Ovary (tissue), 9 donors: ENCODE data around the gene SMPD1. TPM values are rescaled to one million over a fixed set of nuclear protein-coding genes. Genes with fewer than 3 reads are reported as not detected.

Experiments used
- DNase-seq, 5 donors: peaks; one replicate each; pipeline ENCODE4 v3.0.0-alpha.2; 2019 to 2020
- H3K27ac ChIP-seq, 2 donors: fragments of 200-600 bp; one replicate each; pipeline versions ENCODE4 v1.5.1 to v1.8.0; 2019 to 2022
- H3K27me3 ChIP-seq: fragments of 200-600 bp; one replicate; pipeline ENCODE4 v1.8.0; 2022
- H3K36me3 ChIP-seq: fragments of 200-600 bp; sonication (generic); one replicate; pipeline ENCODE4 v1.5.1; 2019
- H3K4me1 ChIP-seq: one replicate; pipeline ENCODE4 v1.8.1; 2013; ENCODE audit warnings: mild to moderate bottlenecking, moderate library complexity; ENCODE audit not compliant: insufficient read depth
- H3K4me3 ChIP-seq: fragments of 200-600 bp; sonication (generic); one replicate; pipeline ENCODE4 v1.5.1; 2017
- H3K9me3 ChIP-seq, 2 donors: fragments of 200-600 bp in 1 of 2; sonication (generic) in 1 of 2; one replicate each; pipeline versions ENCODE4 v1.5.1 to v1.8.1; 2013 to 2019; ENCODE audit warnings: mild to moderate bottlenecking in 1 of 2, moderate library complexity in 1 of 2
- CTCF ChIP-seq, 3 donors: fragments of 450-650 bp in 2 of 3; fragments of 200-600 bp in 1 of 3; IDR thresholded peaks; one replicate each; pipeline versions ENCODE4 v1.5.1 to v1.8.0; 2016 to 2022; ENCODE audit warnings: antibody characterized with exemption in 3 of 3, mild to moderate bottlenecking in 1 of 3
- EP300 ChIP-seq: sonication (generic); formaldehyde crosslinking; IDR thresholded peaks from one replicate; pipeline ENCODE4 v1.6.1; 2017; ENCODE audit warnings: antibody characterized with exemption
- POLR2A ChIP-seq: fragments of 450-650 bp; IDR thresholded peaks from one replicate; pipeline ENCODE4 v1.6.1; 2017; ENCODE audit warnings: antibody characterized with exemption, mild to moderate bottlenecking, moderate library complexity
- WGBS, 3 donors: extraction: QIAGEN DNeasy Blood & Tissue Kit in 1 of 3; methylation state at CpG; one replicate each; pipeline versions ENCODE4 v1.1.5 to v1.1.7; 2013 to 2017; 5-methylcytosine and 5-hydroxymethylcytosine counted together
- intact Hi-C, 4 donors: fragments of 100-400 bp; cut with DNase I; formaldehyde crosslinking; loops; one replicate each; pipeline versions ENCODE4 v1.11.0 to v1.15.1; 2022 to 2023
- polyA plus RNA-seq, 2 donors: library from polyadenylated mRNA; stranded (reverse); fragments of 200-250 nt in 1 of 2; fragments of 350-450 nt in 1 of 2; fragmentation: Illumina TruSeq in 1 of 2; extraction: RNeasy Lipid Tissue Mini Kit (QIAGEN cat#74804) in 1 of 2; gene quantifications; one replicate each; pipeline ENCODE4 v1.2.3, GENCODE V29; 2013 to 2014
- total RNA-seq, 7 donors: library from RNA; depleted of rRNA in 2 of 7; stranded (reverse); fragments of >200 nt in 2 of 7; fragmentation: NEBNext Ultra II Directional in 3 of 7; extraction: Animal tissue kit (Norgen Biotek cat#: 25700) in 3 of 7; gene quantifications; one replicate each; pipeline versions ENCODE4 v1.1.0 to v1.2.4, GENCODE V29; 2016 to 2023
- donor health status: DM: no; HTN: no; CAD: no; lungs with moderate emphysema.
- donor health status: DM: no; HTN: no; CAD: no.
- donor health status: Bipolar disorder and iron deficiency.
- donor health status: DM: yes; HTN: yes; CAD: no.
- donor health status: DM: no; HTN: no; CAD: no.
- donor health status: DM: yes; HTN: yes; CAD: no.

The SMPD1 gene
- total and polyA plus RNA-seq, 9 donors: 12.9 to 50.5 (median 30.7) TPM

- H3K4me1 ChIP-seq: peaks cover 4% of the 10 kb centered on the region
- 0 to 1% (median 1%) methylated on average over 20 to 74 of the region's 75 CpGs for WGBS, 3 donors
Measured at GRCh38 chr11:6419009-6419631, 28.8 kb downstream of the SMPD1 start, which contains the start of gene APBB1. TSS of gene APBB1 (minus strand) at chr11:6419094. CDS start at chr11:6411347, 7,747 bp downstream.

GRCh38 chr11:6420677-6421076 lies 30.4 kb downstream of the SMPD1 start:
- no peaks in the 10 kb centered on the region for H3K27me3 ChIP-seq
- no peaks in the 10 kb centered on the region for H3K36me3 ChIP-seq
- TF ChIP-seq POLR2A (no peak), CTCF (IDR thresholded peaks at IDR 0.05) (no peak), EP300 (no peak)
- no peak overlapping the region for H3K27ac ChIP-seq
- WGBS, 3 donors: 84 to 89% (median 85%) methylated on average over 3 of the region's 3 CpGs
- H3K9me3 ChIP-seq: no peaks in the 10 kb centered on the region
- no peak overlapping the region for H3K4me3 ChIP-seq
- no peak for DNase-seq
- intact Hi-C loops: no loop called here
- H3K4me1 ChIP-seq: peaks cover 4% of the 10 kb centered on the region

More at GRCh38 chr11:6419009-6419631, 28.8 kb downstream of the SMPD1 start, which contains the start of gene APBB1:
- H3K27ac ChIP-seq: peak within 1 kb of the TSS; percentile 95 to 97
- H3K27me3 ChIP-seq: no peaks in the 10 kb centered on the region
- H3K9me3 ChIP-seq: no peaks in the 10 kb centered on the region
- intact Hi-C loops: no loop called here
- H3K4me3 ChIP-seq: peak within 1 kb of the TSS; percentile 88
- TF ChIP-seq EP300: no peak
- TF ChIP-seq CTCF (IDR thresholded peaks at IDR 0.05): peak in 2 of 3 donors; percentile 19 to 27
- TF ChIP-seq POLR2A: peak; percentile 62
- H3K36me3 ChIP-seq: no peaks in the 10 kb centered on the region
- DNase-seq: peak; percentile 75 to 87 (median 83)

DNA sequence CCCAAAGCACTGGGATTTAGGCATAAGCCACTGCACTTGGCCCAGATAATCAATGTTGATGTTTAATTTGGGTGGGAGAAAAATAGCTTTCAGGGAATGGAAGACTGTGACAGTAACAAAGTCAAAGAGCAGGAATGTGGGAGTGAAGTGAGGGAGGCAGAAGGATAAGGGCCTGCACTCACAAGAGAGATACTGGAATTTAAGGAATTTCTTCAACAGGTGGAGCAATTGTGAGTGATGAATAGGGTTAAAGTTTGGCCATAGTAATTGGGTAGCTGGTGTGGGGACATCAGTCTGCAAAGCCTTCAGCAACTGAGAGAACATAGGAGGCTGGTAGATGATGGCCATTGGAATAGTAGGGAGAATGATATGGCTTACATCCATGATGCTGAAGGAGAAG lies 37.2 kb downstream of the SMPD1 start:
- intact Hi-C loops: no loop called here
- no peak for DNase-seq
- Histone ChIP-seq H3K36me3 (no peaks in the 10 kb centered on the region), H3K9me3 (no peaks in the 10 kb centered on the region), H3K4me3 (no peak overlapping the region), H3K27me3 (no peaks in the 10 kb centered on the region), H3K27ac (no peak overlapping the region), H3K4me1 (no peaks in the 10 kb centered on the region)
- TF ChIP-seq CTCF (IDR thresholded peaks at IDR 0.05) (no peak), EP300 (no peak), POLR2A (no peak)

- H3K4me1 ChIP-seq: no peaks in the 10 kb centered on the region
- 66 to 83% (median 74%) methylated on average over 3 of the region's 3 CpGs for WGBS, 3 donors
- H3K27me3 ChIP-seq: no peaks in the 10 kb centered on the region
- intact Hi-C loops: no loop called here
- no peak for DNase-seq
- no peaks in the 10 kb centered on the region for H3K9me3 ChIP-seq
- TF ChIP-seq CTCF (IDR thresholded peaks at IDR 0.05): no peak
- TF ChIP-seq EP300: no peak
- no peak for TF ChIP-seq POLR2A
- H3K27ac ChIP-seq: no peak overlapping the region
- H3K36me3 ChIP-seq: no peaks in the 10 kb centered on the region
- H3K4me3 ChIP-seq: no peak overlapping the region
Measured at GRCh38 chr11:6431861-6432260, 41.6 kb downstream of the SMPD1 start.
